Lung (tissue), 12 donors: Measurements from ENCODE around the gene MKLN1. TPM values are rescaled to one million over a fixed set of nuclear protein-coding genes. Genes with fewer than 3 reads are reported as not detected.
A peak's percentile ranks its signal among the peaks of the same experiment; 100 is the strongest.
"Not testable (repeated sequence)": the region's sequence is repeated elsewhere in the genome, so short reads cannot be mapped to it uniquely, and the experiment has no call there.

Experiments
- ATAC-seq: fragments of 200-7000 bp; cut with Tn5 transposase; one replicate; pipeline ENCODE4 v1.9.1; 2020; ENCODE audit warnings: moderate number of reproducible peaks; ENCODE audit not compliant: insufficient read depth, low FRiP score
- DNase-seq, 3 donors: peaks; one replicate each; pipeline ENCODE4 v3.0.0-alpha.2; 2013 to 2017
- H3K27ac ChIP-seq, 2 donors: one replicate each; pipeline ENCODE4 v1.5.1; 2013; ENCODE audit warnings: mild to moderate bottlenecking in 2 of 2, moderate library complexity in 2 of 2, control low read depth in 1 of 2, inconsistent platforms in 1 of 2, low read depth in 1 of 2, low read length in 1 of 2
- H3K27me3 ChIP-seq, 3 donors: one replicate each; pipeline ENCODE4 v1.5.1; 2013; ENCODE audit warnings: low read length in 2 of 3; ENCODE audit not compliant: control insufficient read depth in 3 of 3, insufficient read depth in 3 of 3
- H3K36me3 ChIP-seq, 4 donors: one replicate each; pipeline ENCODE4 v1.5.1; 2013; ENCODE audit warnings: low read length in 4 of 4, mild to moderate bottlenecking in 1 of 4, moderate library complexity in 1 of 4; ENCODE audit not compliant: control insufficient read depth in 4 of 4, insufficient read depth in 4 of 4
- H3K4me1 ChIP-seq, 5 donors: one replicate each; pipeline ENCODE4 v1.5.1; 2013; ENCODE audit warnings: low read length in 5 of 5, mild to moderate bottlenecking in 2 of 5, moderate library complexity in 1 of 5; ENCODE audit not compliant: control insufficient read depth in 5 of 5, insufficient read depth in 5 of 5
- H3K4me3 ChIP-seq: one replicate; pipeline ENCODE4 v1.5.1; 2013; ENCODE audit warnings: mild to moderate bottlenecking, control low read depth, moderate library complexity
- H3K9ac ChIP-seq, 2 donors: one replicate each; pipeline ENCODE4 v1.5.1; 2013; ENCODE audit warnings: low read length in 2 of 2, control low read depth in 1 of 2; ENCODE audit not compliant: insufficient read depth in 1 of 2
- H3K9me3 ChIP-seq, 4 donors: one replicate each; pipeline ENCODE4 v1.5.1; 2013; ENCODE audit warnings: low read length in 3 of 4, mild to moderate bottlenecking in 1 of 4, moderate library complexity in 1 of 4; ENCODE audit not compliant: control insufficient read depth in 4 of 4, insufficient read depth in 3 of 4
- WGBS, 2 donors: extraction: QIAGEN DNeasy Blood & Tissue Kit; methylation state at CpG; one replicate each; pipeline ENCODE4 v1.1.7; 2013; 5-methylcytosine and 5-hydroxymethylcytosine counted together
- polyA plus RNA-seq, 2 donors: library from polyadenylated mRNA; stranded (reverse); fragments of 200-250 nt; gene quantifications; one replicate each; pipeline ENCODE4 v1.2.1, GENCODE V29; 2013
- total RNA-seq, 2 donors: library from RNA; depleted of rRNA in 1 of 2; stranded (reverse); fragments of >200 nt in 1 of 2; gene quantifications; one replicate each; pipeline ENCODE4 v1.2.1, GENCODE V29; 2014 to 2021
- TF ChIP-seq, protein P1 (sequence below): IDR thresholded peaks from 2 replicates; pipeline ENCODE4 v1.5.1; 2012; ENCODE audit warnings: mild to moderate bottlenecking; ENCODE audit errors: control extremely low read depth, extremely low read depth
- donor health status: control.
- donor health status: control.
- donor health status: Bipolar disorder and iron deficiency.
- donor health status: healthy.
- donor health status: DM: yes; HTN: yes; CAD: no.

The MKLN1 gene
- total and polyA plus RNA-seq, 4 donors: 11.6 to 135 (median 27.4) TPM

DNA sequence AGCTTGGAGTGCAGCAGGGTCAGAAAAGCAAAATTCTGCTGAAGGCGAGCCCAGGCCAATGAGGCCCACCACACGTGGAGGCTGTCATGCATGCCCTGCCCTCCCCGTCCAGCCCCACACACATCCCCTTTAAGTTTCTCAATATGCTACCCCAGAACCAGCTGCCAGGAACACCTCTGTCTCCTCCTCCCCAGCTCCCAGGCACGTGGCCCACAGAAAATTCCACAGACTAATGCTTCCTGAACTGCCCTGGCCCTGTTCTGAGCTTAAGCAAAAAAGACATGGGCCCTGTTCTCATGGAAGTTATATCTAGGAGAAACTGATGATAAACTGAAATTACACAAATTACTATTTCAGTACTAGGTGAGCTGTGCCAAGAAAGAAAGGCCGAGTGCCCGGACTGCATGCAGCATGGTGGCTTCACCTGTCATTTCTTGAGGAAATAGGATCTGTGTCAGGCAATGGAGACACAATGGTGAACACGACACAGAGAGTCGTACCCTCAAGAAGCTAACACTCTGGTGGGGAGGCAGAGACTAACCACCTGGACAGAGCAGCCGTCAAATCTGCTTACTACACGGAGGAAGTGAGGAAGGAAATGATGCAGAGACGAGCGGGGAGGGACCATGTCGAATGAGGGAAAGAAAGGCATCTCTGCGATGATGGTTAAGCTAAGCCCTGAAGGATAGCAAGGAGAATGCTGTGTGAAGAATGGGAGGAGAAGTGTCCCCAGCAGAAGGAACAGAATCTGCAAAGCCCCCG, 184.3 kb downstream of the MKLN1 start:
- DNase-seq: peak in 1 of 3 donors; percentile 38
- Histone ChIP-seq H3K4me3 (no peak overlapping the region), H3K9me3 (no peaks in the 10 kb centered on the region), H3K4me1 (peaks cover 0 to 11% (median 0%) of the 10 kb centered on the region in 5 donors), H3K27ac (peak overlapping the region; percentile 44 to 49), H3K36me3 (peaks cover 0 to 13% (median 0%) of the 10 kb centered on the region in 4 donors), H3K9ac (no peak overlapping the region), H3K27me3 (peaks cover 0 to 3% (median 0%) of the 10 kb centered on the region in 3 donors)
- no peak for ATAC-seq
- TF ChIP-seq, protein P1, sequence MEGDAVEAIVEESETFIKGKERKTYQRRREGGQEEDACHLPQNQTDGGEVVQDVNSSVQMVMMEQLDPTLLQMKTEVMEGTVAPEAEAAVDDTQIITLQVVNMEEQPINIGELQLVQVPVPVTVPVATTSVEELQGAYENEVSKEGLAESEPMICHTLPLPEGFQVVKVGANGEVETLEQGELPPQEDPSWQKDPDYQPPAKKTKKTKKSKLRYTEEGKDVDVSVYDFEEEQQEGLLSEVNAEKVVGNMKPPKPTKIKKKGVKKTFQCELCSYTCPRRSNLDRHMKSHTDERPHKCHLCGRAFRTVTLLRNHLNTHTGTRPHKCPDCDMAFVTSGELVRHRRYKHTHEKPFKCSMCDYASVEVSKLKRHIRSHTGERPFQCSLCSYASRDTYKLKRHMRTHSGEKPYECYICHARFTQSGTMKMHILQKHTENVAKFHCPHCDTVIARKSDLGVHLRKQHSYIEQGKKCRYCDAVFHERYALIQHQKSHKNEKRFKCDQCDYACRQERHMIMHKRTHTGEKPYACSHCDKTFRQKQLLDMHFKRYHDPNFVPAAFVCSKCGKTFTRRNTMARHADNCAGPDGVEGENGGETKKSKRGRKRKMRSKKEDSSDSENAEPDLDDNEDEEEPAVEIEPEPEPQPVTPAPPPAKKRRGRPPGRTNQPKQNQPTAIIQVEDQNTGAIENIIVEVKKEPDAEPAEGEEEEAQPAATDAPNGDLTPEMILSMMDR: no peak
- 57 to 59% methylated on average over 15 of the region's 15 CpGs for WGBS, 2 donors

- TF ChIP-seq, protein P1: peak; percentile 90
- Histone ChIP-seq H3K9me3 (no peaks in the 10 kb centered on the region), H3K36me3 (peaks cover 0 to 10% (median 0%) of the 10 kb centered on the region in 4 donors), H3K27ac (peak overlapping the region in 1 of 2 donors; percentile 45), H3K4me1 (peaks cover 0 to 9% (median 0%) of the 10 kb centered on the region in 5 donors), H3K4me3 (no peak overlapping the region), H3K27me3 (no peaks in the 10 kb centered on the region), H3K9ac (peak overlapping the region in 1 of 2 donors; percentile 52)
- ATAC-seq: peak; percentile 84
- DNase-seq: peak; percentile 70 to 85 (median 82)
- 40 to 42% methylated on average over 11 of the region's 11 CpGs for WGBS, 2 donors
Measured at GRCh38 chr7:131513245-131514061, 185.8 kb downstream of the MKLN1 start.

DNA sequence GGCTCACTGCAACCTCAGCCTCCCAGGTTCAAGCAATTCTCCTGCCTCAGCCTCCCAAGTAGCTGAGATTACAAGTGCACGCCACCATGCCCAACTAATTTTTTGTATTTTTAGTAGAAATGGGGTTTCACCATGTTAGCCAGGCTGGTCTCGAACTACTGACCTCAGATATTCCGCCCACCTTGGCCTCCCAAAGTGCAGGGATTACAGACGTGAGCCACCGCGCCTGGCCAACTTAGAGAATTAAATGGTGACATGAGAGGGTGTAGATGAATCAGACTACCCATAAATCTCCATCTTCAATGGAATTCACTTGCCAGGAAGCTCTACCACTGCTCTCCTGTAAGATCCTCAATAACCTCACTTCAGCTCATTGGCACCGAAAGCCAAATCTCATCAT, 187.8 kb downstream of the MKLN1 start:
- 94 to 98% methylated on average over 7 of the region's 7 CpGs for WGBS, 2 donors
- not testable (repeated sequence) for H3K9me3 ChIP-seq, H3K9ac ChIP-seq, H3K27me3 ChIP-seq, H3K27ac ChIP-seq, DNase-seq, H3K4me3 ChIP-seq, ATAC-seq, H3K36me3 ChIP-seq
- peaks cover 0 to 11% (median 0%) of the 10 kb centered on the region in 5 donors for H3K4me1 ChIP-seq
